GM18951 (cell line): ENCODE data around the gene NOXA1.
A peak's percentile ranks its signal among the peaks of the same experiment; 100 is the strongest.
"Not testable (repeated sequence)": the region's sequence is repeated elsewhere in the genome, so short reads cannot be mapped to it uniquely, and the experiment has no call there.

Experiments
- POLR2A ChIP-seq: IDR thresholded peaks from 4 replicates; pipeline ENCODE4 v1.6.1; 2011; ENCODE audit warnings: mild to moderate bottlenecking; ENCODE audit not compliant: insufficient read length, insufficient read depth; ENCODE audit errors: extremely low read depth
- in situ Hi-C: fragments of 300-500 bp; cut with MboI; formaldehyde crosslinking; loops from one replicate; pipeline ENCODE4 v1.12.0; 2022; ENCODE audit warnings: low sequenced_read_pairs, mixed read lengths, inconsistent platforms; ENCODE audit not compliant: unreplicated experiment

NOXA1 gene

DNA sequence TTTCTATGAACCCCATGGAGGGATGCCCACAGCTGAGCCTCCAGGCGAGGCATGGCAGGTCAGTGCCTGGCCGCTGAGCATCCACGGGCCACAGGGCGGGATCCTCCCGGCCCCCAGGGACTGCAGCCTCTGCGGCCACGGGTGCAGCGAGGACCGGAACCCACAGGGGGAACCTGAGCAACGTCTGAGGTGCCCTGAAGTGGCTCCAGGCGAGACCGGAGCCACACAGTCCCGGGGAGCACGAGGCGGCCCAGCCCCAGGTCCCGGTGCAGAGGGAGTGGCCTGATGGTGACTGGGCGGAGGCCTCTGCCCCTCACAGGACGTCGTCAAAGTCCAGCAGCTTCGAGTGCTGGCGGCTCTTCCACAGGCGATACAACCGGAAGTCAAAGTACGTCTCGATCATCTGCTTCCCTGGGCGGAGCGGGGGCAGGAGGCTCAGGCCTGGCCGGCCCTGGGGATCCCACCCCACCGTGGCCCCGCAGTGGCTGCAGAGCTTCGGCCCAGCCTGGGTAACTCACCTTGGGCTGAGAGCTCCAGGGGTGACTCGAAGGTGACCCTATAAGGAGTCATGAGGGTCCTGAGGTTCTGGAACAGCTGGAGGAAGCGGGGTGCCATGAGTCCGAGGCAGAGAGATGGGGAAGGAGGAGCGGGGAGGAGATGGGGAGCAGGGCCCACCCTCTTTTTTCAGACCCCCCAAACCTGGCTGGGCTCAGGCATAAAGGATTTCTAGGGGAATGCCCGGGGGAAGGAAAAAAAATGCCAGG is 26.1 kb downstream of the NOXA1 start:
- in situ Hi-C loops = no loop called here
- TF ChIP-seq POLR2A = no peak

DNA sequence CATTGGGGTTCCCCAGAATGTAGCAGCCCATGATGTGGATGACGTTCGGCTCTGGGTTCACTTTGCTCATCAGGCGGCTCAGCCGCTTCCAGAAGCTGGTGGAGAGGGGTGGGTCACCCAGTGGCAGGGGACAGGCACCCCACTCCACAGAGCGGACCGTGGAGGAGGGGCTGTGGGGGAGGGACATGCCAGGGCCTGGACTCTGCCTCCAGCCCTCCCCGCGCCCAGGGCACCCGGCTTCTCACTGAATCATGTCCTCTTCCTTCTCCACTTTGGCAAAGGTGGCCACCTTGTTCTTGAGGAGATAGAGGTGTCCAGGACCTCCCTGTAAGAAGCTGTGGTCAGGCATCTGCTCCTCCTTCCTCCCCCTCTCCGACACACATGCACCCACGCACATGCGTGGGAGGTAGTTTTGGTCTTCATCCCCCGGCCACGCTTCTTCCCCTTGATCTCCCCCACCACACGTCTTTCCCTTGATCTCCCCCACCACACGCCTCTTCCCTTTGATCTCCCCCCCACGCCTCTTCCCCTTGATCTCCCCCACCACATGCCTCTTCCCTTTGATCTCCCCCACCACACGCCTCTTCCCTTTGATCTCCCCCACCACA is 26.8 kb downstream of the NOXA1 start:
- TF ChIP-seq POLR2A = no peak
- in situ Hi-C loops = no loop called here

DNA sequence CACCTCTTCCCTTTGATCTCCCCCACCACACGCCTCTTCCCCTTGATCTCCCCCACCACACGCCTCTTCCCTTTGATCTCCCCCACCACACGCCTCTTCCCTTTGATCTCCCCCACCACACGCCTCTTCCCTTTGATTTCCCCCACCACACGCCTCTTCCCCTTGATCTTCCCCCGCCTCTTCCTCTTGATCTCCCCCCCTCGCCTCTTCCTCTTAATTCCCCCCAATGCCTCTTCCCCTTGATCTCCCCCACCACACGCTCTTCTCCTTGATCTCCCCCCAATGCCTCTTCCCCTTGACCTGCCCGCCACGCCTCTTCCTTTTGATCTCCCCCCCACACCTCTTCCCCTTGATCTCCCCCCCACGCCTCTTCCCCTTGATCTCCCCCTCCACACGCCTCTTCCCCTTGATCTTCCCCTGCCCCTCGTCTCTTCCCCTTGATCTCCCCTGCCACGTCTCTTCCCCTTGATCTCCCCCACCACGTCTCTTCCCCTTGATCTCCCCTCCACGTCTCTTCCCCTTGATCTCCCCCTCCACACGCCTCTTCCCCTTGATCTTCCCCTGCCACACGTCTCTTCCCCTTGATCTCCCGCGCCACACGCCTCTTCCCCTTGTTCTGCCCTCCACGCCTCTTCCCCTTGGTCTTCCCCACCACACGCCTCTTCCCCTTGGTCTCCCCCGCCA is 27.5 kb downstream of the NOXA1 start:
- in situ Hi-C loops = not testable (repeated sequence)

DNA sequence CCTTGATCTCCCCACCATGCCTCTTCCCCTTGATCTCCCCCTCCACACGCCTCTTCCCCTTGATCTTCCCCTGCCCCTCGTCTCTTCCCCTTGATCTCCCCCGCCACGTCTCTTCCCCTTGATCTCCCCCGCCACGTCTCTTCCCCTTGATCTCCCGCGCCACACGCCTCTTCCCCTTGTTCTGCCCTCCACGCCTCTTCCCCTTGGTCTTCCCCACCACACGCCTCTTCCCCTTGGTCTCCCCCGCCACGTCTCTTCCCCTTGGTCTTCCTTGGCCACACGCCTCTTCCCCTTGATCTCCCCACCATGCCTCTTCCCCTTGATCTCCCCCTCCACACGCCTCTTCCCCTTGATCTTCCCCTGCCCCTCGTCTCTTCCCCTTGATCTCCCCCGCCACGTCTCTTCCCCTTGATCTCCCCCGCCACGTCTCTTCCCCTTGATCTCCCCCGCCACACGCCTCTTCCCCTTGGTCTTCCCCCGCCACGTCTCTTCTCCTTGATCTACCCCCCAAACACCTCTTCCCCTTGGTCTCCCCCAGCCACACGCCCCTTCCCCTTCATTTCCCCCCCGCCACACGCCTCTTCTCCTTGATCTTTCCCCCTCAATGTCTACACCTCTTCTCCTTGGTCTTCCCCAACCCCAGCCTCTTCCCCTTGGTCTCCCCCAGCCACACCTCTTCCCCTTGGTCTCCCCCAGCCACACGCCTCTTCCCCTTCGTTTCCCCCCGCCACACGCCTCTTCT is 28.2 kb downstream of the NOXA1 start:
- in situ Hi-C loops = not testable (repeated sequence)

DNA sequence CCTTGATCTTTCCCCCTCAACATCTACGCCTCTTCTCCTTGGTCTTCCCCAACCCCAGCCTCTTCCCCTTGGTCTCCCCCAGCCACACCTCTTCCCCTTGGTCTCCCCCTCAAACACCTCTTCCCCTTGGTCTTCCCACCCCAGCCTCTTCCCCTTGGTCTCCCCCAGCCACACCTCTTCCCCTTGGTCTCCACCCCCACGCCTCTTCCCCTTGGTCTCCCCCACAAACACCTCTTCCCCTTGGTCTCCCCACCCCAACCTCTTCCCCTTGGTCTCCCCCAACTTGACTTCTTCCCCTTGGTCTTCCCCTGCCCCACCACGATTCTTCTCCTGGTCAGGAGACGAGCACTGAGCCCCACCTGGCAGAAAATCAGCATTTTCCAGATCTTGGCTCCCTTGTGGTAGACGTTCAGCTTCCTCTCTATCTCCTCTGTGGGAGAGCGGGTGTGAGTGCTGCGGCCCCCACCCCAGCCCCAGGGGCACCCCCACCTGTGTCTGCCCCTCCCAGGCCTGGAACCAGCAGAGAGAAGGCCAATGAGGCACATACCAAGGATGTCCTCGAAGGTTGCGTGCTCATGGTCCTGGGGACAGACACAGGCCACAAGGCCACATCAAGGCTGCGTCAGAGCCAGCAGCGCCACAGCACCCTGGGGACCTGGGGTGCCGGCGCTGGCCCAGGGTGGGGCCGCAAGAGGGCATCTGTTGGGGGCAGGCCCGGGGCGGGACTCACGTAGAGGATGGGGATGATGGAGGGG is 29.0 kb downstream of the NOXA1 start:
- TF ChIP-seq POLR2A = no peak
- in situ Hi-C loops = no loop called here

DNA sequence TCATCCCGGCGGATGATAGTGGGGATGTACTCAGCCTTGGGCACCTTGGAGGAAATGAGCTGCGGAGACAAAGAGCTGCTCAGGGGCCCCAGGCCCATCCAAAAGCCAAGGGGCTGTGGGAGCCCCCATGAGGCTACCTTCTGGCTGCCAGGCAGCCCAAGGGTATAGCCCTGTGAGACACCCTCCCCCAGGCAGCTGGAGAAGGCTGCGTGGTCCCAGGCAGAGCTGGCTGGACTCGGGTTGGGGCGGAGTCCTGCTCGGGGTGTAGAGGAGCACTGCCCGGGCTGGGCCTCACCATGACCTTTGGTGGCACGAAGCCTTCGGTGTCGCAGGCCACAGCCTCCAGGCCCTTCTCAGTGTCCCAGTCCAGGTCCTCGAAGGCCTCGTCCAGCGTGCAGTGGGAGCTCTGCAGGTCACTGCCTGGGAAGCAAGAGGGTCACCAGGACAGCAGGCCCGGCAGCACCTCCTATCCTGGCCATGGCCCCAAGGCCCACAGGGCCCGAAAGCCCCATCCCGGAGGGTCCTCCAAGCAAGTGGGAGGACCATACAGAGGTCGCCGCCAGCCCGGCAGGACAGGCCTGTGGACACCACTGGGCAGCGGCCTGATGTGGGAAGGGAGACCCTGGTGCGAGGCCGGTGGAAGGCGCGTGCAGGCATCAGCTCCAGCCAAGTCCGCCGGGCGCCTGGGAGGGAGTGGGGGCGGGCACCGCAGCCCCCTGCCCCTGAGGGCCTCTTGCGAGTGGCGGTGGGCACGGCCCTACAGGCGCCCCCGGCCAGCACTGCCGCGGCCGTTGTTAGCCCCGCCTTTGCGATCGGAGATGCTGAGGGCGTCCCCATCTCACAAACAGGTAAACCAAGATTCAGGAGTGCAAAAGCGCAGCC is 29.8 kb downstream of the NOXA1 start:
- in situ Hi-C loops = no loop called here
- no peak for TF ChIP-seq POLR2A

DNA sequence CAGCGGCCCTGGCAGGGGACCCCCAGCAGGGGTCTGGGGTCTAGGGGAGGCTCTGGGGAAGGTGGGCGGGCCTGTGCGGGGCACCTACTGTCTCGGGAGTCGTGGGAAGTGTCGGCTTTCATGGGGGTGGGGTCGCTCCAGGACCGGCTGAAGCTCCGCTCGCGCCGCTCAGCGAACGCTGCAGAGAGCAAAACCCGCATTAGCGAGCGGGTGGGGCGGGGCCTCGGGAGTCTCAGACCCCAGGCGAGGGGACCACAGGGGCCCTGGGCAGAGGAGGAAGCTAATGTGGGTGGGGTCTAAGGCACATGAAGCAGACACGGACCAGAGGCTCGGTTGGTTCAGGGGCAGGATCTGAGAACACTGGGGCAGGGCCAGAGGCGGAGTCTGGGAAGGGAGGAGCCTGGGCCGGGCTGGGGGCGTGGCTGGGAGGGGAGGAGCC is 30.5 kb downstream of the NOXA1 start:
- TF ChIP-seq POLR2A = no peak
- in situ Hi-C loops = no loop called here

DNA sequence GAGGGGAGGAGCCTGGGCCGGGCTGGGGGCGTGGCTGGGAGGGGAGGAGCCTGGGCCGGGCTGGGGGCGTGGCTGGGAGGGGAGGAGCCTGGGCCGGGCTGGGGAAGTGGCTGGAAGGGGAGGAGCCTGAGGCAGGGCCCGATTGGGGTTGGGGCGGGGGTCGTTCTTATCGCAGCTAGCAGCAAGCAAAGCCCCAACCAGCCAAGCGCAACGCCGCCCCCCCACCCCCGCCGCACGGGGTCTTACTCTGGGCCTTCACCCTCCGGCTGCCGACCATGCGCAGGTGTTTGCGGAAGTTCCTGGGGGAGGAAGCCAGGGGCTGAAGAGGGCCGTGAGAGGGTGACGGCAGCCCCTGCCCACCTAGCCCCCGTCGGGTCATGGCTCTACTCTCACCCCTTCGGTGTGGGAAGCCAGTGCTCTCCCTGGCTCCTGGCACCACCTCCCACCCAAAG is 31.0 kb downstream of the NOXA1 start:
- peak; percentile 39 for TF ChIP-seq POLR2A
- in situ Hi-C loops = no loop called here

DNA sequence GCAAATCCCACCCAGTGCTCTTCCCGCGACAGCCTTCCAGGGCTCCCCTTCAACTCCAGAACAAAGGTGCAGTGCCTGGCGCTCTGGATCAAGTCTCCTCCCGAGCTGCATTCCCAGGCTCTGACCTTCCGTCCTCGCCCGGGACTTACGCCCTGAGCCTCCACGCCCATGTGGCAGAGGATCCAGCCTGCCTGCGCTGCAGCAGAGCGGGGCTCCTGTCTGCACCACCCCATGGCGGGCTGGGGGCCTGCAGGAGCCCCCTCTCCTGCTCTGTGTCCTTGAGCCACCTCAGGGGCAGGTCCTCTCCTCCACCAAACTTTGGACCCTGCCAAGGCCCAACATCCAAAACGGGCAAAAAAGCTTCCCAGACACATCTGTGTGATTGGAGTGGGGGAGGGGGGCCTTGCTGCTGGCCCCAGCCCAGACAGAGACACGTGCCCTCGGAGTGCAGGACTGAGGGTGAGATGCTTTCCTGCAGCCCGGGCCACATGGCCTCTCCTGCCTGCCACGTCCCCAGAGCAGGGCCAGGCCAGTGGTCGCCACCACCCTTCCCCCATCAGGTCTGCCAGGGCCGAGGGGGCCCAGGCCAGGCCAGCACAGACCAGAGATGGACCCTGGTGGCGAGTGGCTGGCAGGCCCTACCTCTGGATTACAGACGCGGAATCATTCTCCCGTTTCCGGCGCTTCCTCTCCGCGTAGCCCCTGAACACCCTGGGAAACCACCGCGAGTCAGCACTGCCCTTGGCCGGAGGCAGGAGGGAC is 31.6 kb downstream of the NOXA1 start:
- in situ Hi-C loops = no loop called here
- no peak for TF ChIP-seq POLR2A

DNA sequence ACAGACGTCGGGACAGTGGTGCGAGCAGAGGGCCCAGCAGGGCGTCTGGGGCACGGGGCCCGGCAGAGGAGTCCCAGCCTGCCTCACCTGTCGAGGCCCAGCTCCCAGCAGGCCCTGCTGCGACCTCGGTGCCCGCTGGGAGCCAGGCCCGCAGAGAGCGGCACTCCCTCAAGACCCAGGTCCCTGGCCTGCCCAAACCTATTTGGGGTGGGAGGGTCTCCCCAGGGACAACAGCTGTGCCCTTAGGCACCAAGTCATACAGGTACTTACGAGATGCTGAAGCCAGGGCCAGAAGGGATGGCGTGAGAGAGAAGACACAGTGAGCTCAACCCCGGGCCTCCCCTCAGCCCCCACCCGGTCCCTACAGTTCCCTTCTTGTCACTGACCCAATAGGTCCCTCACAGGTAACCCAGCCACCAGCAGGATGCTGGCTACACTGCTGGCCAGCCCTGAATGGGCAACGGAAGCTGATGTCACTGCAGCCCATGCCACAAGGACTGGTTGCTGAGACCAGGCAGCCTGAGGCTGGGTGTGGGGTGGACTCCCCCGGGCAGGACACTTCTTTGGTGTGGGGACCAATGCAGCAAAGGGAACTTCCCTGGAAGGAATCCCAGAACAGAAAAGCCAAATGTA is 32.3 kb downstream of the NOXA1 start:
- in situ Hi-C loops = no loop called here

More for the DNA sequence above, 32.3 kb downstream of the NOXA1 start:
- TF ChIP-seq POLR2A = no peak
